ENCODE data around the gene PRKN.

PRKN gene

DNA sequence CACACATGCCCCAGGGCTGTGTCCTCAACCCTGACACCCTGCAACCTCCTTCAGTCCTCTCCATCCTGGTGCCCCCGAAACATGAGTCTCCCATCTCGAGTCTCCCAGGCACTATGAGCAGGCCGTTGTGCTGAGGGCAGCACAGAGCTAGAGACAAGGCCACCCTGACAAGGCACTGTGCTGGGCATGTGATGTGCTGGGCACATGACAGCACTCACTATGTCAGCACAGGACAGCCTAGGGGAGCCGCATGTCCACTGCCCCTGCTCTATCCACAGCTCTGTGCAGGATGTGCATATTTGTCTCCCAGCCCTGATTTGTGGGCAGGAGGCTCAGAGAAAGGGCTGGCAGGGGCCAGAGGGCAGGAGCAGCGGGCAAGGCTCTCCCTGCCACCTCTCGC lies 1091.6 kb downstream of the PRKN start:
- no peaks in the 10 kb centered on the region for H3K9me3 ChIP-seq (ENCODE audit: low read length)

GRCh38 chr6:161634916-161635315 lies 1092.7 kb downstream of the PRKN start:
- H3K4me3 ChIP-seq (ENCODE audit: low read depth, low read length, poor library complexity, severe bottlenecking) = peak overlapping the region; percentile 53
- H3K27me3 ChIP-seq (ENCODE audit: insufficient read depth, low read length) = no peaks in the 10 kb centered on the region
- no peaks in the 10 kb centered on the region for H4K20me1 ChIP-seq (ENCODE audit: insufficient read depth, low read length)
- peak overlapping the region; percentile 98 for H3K27ac ChIP-seq (ENCODE audit: low read depth, low read length, poor library complexity, severe bottlenecking)
- peak overlapping the region; percentile 69 for H3K4me2 ChIP-seq (ENCODE audit: low read length)
- H3K36me3 ChIP-seq (ENCODE audit: insufficient read depth, low read length) = peaks cover 7% of the 10 kb centered on the region; the same call in 1 of the 2 replicates
- H2AFZ ChIP-seq (ENCODE audit: low read length) = no peak overlapping the region
- no peaks in the 10 kb centered on the region for H3K79me2 ChIP-seq (ENCODE audit: insufficient read depth, low read length)
- no peak for TF ChIP-seq CTCF (IDR thresholded peaks at IDR 0.05; ENCODE audit: low read length)
- no peak for TF ChIP-seq EZH2 (IDR thresholded peaks at IDR 0.05; ENCODE audit: borderline replicate concordance, low read length)
- no peaks in the 10 kb centered on the region for H3K9me2 ChIP-seq (ENCODE audit: low read depth, low read length)
- no peaks in the 10 kb centered on the region for H3F3A ChIP-seq (ENCODE audit: insufficient read depth, low read length)
- no peaks in the 10 kb centered on the region for H3K9me3 ChIP-seq (ENCODE audit: low read length)
- peak overlapping the region; percentile 72 for H3K9ac ChIP-seq (ENCODE audit: low read length)
- H3K4me1 ChIP-seq (ENCODE audit: insufficient read depth, low read length, severe bottlenecking) = peaks cover 70% of the 10 kb centered on the region

More for the DNA sequence above, 1091.6 kb downstream of the PRKN start:
- TF ChIP-seq CTCF (IDR thresholded peaks at IDR 0.05; ENCODE audit: low read length) (no peak), EZH2 (IDR thresholded peaks at IDR 0.05; ENCODE audit: borderline replicate concordance, low read length) (no peak)
- Histone ChIP-seq H3K27ac (ENCODE audit: low read depth, low read length, poor library complexity, severe bottlenecking) (peak overlapping the region; percentile 98), H3K9ac (ENCODE audit: low read length) (peak overlapping the region; percentile 72), H3K4me1 (ENCODE audit: insufficient read depth, low read length, severe bottlenecking) (peaks cover 73% of the 10 kb centered on the region), H3K27me3 (ENCODE audit: insufficient read depth, low read length) (no peaks in the 10 kb centered on the region), H3F3A (ENCODE audit: insufficient read depth, low read length) (no peaks in the 10 kb centered on the region), H3K36me3 (ENCODE audit: insufficient read depth, low read length) (peaks cover 7% of the 10 kb centered on the region; the same call in 1 of the 2 replicates), H3K4me3 (ENCODE audit: low read depth, low read length, poor library complexity, severe bottlenecking) (peak overlapping the region; percentile 53), H2AFZ (ENCODE audit: low read length) (no peak overlapping the region), H3K4me2 (ENCODE audit: low read length) (peak overlapping the region; percentile 69), H3K9me2 (ENCODE audit: low read depth, low read length) (no peaks in the 10 kb centered on the region), H3K79me2 (ENCODE audit: insufficient read depth, low read length) (no peaks in the 10 kb centered on the region), H4K20me1 (ENCODE audit: insufficient read depth, low read length) (no peaks in the 10 kb centered on the region)

- Histone ChIP-seq H3K9me3 (ENCODE audit: low read length) (no peaks in the 10 kb centered on the region), H3K9me2 (ENCODE audit: low read depth, low read length) (no peaks in the 10 kb centered on the region), H2AFZ (ENCODE audit: low read length) (no peak overlapping the region), H3K4me3 (ENCODE audit: low read depth, low read length, poor library complexity, severe bottlenecking) (no peak overlapping the region), H3K4me1 (ENCODE audit: insufficient read depth, low read length, severe bottlenecking) (peaks cover 44% of the 10 kb centered on the region), H3F3A (ENCODE audit: insufficient read depth, low read length) (no peaks in the 10 kb centered on the region), H3K79me2 (ENCODE audit: insufficient read depth, low read length) (no peaks in the 10 kb centered on the region), H3K9ac (ENCODE audit: low read length) (no peak overlapping the region), H3K4me2 (ENCODE audit: low read length) (no peak overlapping the region), H3K27ac (ENCODE audit: low read depth, low read length, poor library complexity, severe bottlenecking) (no peak overlapping the region), H3K36me3 (ENCODE audit: insufficient read depth, low read length) (no peaks in the 10 kb centered on the region), H3K27me3 (ENCODE audit: insufficient read depth, low read length) (no peaks in the 10 kb centered on the region), H4K20me1 (ENCODE audit: insufficient read depth, low read length) (no peaks in the 10 kb centered on the region)
- TF ChIP-seq CTCF (IDR thresholded peaks at IDR 0.05; ENCODE audit: low read length) = no peak
- TF ChIP-seq EZH2 (IDR thresholded peaks at IDR 0.05; ENCODE audit: borderline replicate concordance, low read length) = no peak
These were observed 1095.8 kb downstream of the PRKN start for GRCh38 chr6:161631676-161632194.

Measured in OCI-LY1 (cell line).